Astrocyte of the spinal cord (primary cell): Measurements from ENCODE around the gene HNF4A.

ENCODE experiments used
- DNase-seq: peaks from one replicate; pipeline ENCODE4 v3.0.0; 2011; ENCODE audit warnings: low read depth, low spot score
- H3K4me3 ChIP-seq: 2 replicates; pipeline ENCODE4 v1.5.1; 2011; ENCODE audit warnings: low read depth, mild to moderate bottlenecking, low read length, moderate library complexity
- in situ Hi-C: cut with HindIII; loops from 2 replicates; pipeline ENCODE4 v1.10.0; 2017; ENCODE audit warnings: low sequenced_read_pairs
- TF ChIP-seq, protein P1 (sequence below): IDR thresholded peaks from 2 replicates; pipeline ENCODE4 v1.5.1; 2012; ENCODE audit warnings: low read depth, mild to moderate bottlenecking, low read length, inconsistent platforms

HNF4A gene

DNA sequence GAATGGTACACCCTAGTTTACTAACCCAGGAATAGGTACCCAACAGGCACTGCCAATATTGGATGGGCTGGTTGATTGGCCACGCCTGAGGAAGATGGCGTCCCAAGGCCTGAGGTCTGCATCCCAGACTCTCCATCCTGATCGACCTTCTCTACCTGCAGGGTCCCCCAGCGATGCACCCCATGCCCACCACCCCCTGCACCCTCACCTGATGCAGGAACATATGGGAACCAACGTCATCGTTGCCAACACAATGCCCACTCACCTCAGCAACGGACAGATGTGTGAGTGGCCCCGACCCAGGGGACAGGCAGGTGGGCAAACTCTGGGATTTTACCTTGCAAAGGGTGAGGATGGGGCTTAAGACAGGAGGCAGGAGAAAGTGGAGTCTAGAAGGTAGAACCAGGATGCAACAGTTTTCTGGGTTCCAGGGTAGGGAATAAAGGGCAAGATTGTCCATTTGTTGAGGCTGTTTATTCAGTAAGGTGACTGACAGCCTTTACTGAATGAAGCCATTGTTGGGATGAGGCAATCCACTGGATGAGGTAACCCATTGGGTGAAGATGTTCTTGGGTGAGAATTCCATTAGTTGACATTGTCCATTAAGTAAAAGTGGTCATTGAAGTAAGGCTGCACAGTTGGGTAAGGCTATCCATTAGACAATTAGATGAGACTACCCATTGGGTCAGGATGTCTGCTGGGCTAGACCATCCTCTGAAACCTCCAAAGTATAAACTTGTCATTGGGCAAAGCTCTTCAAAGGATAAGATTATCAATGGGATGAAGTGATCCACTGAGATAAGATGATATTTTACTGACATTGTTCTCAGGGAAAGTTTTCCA is 72.9 kb downstream of the HNF4A start:
- in situ Hi-C loops: no loop called here
- no peak for DNase-seq
- H3K4me3 ChIP-seq: no peak overlapping the region
- TF ChIP-seq, protein P1, sequence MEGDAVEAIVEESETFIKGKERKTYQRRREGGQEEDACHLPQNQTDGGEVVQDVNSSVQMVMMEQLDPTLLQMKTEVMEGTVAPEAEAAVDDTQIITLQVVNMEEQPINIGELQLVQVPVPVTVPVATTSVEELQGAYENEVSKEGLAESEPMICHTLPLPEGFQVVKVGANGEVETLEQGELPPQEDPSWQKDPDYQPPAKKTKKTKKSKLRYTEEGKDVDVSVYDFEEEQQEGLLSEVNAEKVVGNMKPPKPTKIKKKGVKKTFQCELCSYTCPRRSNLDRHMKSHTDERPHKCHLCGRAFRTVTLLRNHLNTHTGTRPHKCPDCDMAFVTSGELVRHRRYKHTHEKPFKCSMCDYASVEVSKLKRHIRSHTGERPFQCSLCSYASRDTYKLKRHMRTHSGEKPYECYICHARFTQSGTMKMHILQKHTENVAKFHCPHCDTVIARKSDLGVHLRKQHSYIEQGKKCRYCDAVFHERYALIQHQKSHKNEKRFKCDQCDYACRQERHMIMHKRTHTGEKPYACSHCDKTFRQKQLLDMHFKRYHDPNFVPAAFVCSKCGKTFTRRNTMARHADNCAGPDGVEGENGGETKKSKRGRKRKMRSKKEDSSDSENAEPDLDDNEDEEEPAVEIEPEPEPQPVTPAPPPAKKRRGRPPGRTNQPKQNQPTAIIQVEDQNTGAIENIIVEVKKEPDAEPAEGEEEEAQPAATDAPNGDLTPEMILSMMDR: no peak

DNA sequence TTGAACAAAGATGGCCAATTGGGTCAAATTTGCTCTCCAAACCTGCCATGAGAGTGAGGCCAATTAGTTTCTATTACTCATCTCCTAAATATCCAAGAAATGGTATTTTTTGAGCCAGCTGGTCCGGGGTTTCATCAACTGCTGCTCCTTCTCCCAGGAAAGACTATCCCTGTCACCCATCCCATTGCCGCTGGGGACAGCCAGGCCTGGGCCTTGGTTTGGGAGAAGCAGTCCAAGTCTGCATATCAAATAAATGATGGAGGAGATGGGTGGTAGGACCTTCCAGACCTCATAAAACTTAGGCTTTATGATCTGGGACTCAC is 73.5 kb downstream of the HNF4A start:
- H3K4me3 ChIP-seq: no peak overlapping the region
- TF ChIP-seq, protein P1: no peak
- in situ Hi-C loops: no loop called here
- DNase-seq: no peak

DNA sequence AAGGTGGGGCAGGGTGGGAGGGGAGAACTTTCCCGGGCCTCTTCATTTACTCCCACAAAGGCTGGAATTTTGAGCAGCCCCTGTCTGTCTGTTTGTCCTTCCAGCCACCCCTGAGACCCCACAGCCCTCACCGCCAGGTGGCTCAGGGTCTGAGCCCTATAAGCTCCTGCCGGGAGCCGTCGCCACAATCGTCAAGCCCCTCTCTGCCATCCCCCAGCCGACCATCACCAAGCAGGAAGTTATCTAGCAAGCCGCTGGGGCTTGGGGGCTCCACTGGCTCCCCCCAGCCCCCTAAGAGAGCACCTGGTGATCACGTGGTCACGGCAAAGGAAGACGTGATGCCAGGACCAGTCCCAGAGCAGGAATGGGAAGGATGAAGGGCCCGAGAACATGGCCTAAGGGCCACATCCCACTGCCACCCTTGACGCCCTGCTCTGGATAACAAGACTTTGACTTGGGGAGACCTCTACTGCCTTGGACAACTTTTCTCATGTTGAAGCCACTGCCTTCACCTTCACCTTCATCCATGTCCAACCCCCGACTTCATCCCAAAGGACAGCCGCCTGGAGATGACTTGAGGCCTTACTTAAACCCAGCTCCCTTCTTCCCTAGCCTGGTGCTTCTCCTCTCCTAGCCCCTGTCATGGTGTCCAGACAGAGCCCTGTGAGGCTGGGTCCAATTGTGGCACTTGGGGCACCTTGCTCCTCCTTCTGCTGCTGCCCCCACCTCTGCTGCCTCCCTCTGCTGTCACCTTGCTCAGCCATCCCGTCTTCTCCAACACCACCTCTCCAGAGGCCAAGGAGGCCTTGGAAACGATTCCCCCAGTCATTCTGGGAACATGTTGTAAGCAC is 74.1 kb downstream of the HNF4A start:
- DNase-seq: no peak
- TF ChIP-seq, protein P1: no peak
- in situ Hi-C loops: no loop called here
- H3K4me3 ChIP-seq: no peak overlapping the region

DNA sequence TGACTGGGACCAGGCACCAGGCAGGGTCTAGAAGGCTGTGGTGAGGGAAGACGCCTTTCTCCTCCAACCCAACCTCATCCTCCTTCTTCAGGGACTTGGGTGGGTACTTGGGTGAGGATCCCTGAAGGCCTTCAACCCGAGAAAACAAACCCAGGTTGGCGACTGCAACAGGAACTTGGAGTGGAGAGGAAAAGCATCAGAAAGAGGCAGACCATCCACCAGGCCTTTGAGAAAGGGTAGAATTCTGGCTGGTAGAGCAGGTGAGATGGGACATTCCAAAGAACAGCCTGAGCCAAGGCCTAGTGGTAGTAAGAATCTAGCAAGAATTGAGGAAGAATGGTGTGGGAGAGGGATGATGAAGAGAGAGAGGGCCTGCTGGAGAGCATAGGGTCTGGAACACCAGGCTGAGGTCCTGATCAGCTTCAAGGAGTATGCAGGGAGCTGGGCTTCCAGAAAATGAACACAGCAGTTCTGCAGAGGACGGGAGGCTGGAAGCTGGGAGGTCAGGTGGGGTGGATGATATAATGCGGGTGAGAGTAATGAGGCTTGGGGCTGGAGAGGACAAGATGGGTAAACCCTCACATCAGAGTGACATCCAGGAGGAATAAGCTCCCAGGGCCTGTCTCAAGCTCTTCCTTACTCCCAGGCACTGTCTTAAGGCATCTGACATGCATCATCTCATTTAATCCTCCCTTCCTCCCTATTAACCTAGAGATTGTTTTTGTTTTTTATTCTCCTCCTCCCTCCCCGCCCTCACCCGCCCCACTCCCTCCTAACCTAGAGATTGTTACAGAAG is 75.0 kb downstream of the HNF4A start:
- no peak overlapping the region for H3K4me3 ChIP-seq
- in situ Hi-C loops: no loop called here
- TF ChIP-seq, protein P1: no peak
- no peak for DNase-seq

DNA sequence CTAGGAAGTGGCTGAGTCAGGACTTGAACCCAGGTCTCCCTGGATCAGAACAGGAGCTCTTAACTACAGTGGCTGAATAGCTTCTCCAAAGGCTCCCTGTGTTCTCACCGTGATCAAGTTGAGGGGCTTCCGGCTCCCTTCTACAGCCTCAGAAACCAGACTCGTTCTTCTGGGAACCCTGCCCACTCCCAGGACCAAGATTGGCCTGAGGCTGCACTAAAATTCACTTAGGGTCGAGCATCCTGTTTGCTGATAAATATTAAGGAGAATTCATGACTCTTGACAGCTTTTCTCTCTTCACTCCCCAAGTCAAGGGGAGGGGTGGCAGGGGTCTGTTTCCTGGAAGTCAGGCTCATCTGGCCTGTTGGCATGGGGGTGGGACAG is 75.6 kb downstream of the HNF4A start:
- DNase-seq: no peak
- TF ChIP-seq, protein P1: no peak
- no peak overlapping the region for H3K4me3 ChIP-seq
- in situ Hi-C loops: no loop called here

DNA sequence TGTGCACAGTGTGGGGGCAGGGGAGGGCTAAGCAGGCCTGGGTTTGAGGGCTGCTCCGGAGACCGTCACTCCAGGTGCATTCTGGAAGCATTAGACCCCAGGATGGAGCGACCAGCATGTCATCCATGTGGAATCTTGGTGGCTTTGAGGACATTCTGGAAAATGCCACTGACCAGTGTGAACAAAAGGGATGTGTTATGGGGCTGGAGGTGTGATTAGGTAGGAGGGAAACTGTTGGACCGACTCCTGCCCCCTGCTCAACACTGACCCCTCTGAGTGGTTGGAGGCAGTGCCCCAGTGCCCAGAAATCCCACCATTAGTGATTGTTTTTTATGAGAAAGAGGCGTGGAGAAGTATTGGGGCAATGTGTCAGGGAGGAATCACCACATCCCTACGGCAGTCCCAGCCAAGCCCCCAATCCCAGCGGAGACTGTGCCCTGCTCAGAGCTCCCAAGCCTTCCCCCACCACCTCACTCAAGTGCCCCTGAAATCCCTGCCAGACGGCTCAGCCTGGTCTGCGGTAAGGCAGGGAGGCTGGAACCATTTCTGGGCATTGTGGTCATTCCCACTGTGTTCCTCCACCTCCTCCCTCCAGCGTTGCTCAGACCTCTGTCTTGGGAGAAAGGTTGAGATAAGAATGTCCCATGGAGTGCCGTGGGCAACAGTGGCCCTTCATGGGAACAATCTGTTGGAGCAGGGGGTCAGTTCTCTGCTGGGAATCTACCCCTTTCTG is 76.2 kb downstream of the HNF4A start:
- in situ Hi-C loops: no loop called here
- no peak overlapping the region for H3K4me3 ChIP-seq
- TF ChIP-seq, protein P1: no peak
- DNase-seq: no peak
